ENCODE results near the gene RPS19BP1. TPM values are rescaled to one million over a fixed set of nuclear protein-coding genes. Genes with fewer than 3 reads are reported as not detected.

The RPS19BP1 gene
- polyA plus RNA-seq, 1 of the 3 experiments (the other 2 are of a cell fraction), result 97.2 TPM

- no peaks in the 10 kb centered on the region for H3K27me3 ChIP-seq (ENCODE audit: insufficient read depth)
- DNase-seq, result no peak
- peaks cover 25% of the 10 kb centered on the region for H3F3A ChIP-seq (replicated peaks; ENCODE audit: insufficient read depth)
- no peak overlapping the region for H3K9ac ChIP-seq
- TF ChIP-seq MEF2A (IDR thresholded peaks at IDR 0.05; ENCODE audit: borderline replicate concordance, low read depth), result no peak
- TF ChIP-seq JUND (IDR thresholded peaks at IDR 0.05), result no peak
- no peak for TF ChIP-seq USF1 (IDR thresholded peaks at IDR 0.05; ENCODE audit: borderline replicate concordance, low read depth)
- no peak for TF ChIP-seq RCOR1 (IDR thresholded peaks at IDR 0.05; ENCODE audit: low read length)
- no peak for TF ChIP-seq TCF12 (IDR thresholded peaks at IDR 0.05)
- no peak for TF ChIP-seq MAX (IDR thresholded peaks at IDR 0.05; ENCODE audit: low read depth)
- TF ChIP-seq YY1 (IDR thresholded peaks at IDR 0.05; ENCODE audit: low read depth), result no peak
- TF ChIP-seq ZBTB33 (IDR thresholded peaks at IDR 0.05; ENCODE audit: borderline replicate concordance, low read depth), result no peak
- TF ChIP-seq RAD21 (IDR thresholded peaks at IDR 0.05; ENCODE audit: low read length), result no peak
- TF ChIP-seq RXRA (IDR thresholded peaks at IDR 0.05; ENCODE audit: borderline replicate concordance, low read depth), result no peak
- TF ChIP-seq FOXM1 (IDR thresholded peaks at IDR 0.05; ENCODE audit: low read depth), result no peak
- TF ChIP-seq TAF1 (IDR thresholded peaks at IDR 0.05; ENCODE audit: borderline replicate concordance, low read depth, low read length), result no peak
- TF ChIP-seq TEAD4 (IDR thresholded peaks at IDR 0.05; ENCODE audit: borderline replicate concordance, insufficient read depth), result no peak
- H2AFZ ChIP-seq (ENCODE audit: low read depth), result no peak overlapping the region
- H3K79me2 ChIP-seq (ENCODE audit: insufficient read depth), result peaks cover 40% of the 10 kb centered on the region
- no peak overlapping the region for H3K27ac ChIP-seq (ENCODE audit: low read depth in 2 of 2, low read length in 1 of 2)
- WGBS (ENCODE audit: low lambda C conversion rate), result 98% methylated on average over 4 of the region's 10 CpGs
- peaks cover 67% of the 10 kb centered on the region for H4K20me1 ChIP-seq (ENCODE audit: insufficient read depth)
- H3K4me1 ChIP-seq (ENCODE audit: control insufficient read depth in 1 of 2, insufficient read depth in 2 of 2, low read depth in 1 of 2, low read length in 1 of 2), result peaks cover 4 to 29% of the 10 kb centered on the region in 2 experiments; a peak in 2 of 4 replicates
- H3K9me3 ChIP-seq, result no peaks in the 10 kb centered on the region
- H3K36me3 ChIP-seq (replicated peaks in 1 of 2; ENCODE audit: control insufficient read depth in 1 of 2, insufficient read depth in 2 of 2, low read length in 1 of 2), result peaks cover 14 to 23% of the 10 kb centered on the region in 2 experiments
- ChIA-PET CTCF (interaction anchor here (0.9 to 1.7 kb wide), 4 partner anchors 10 to 125 kb away, joined by 3 to 8 read pairs (median 4); partner anchors contain the start of gene TAB1), POLR2A (interaction anchor here (0.7 to 1.0 kb wide), 2 partner anchors 158 to 205 kb away, joined by 3 read pairs; no protein-coding TSS in a partner anchor)
- H3K9me2 ChIP-seq, result no peaks in the 10 kb centered on the region
- no peak overlapping the region for H3K4me3 ChIP-seq (ENCODE audit: low read depth in 2 of 2, low read length in 1 of 2)
- no peak overlapping the region for H3K4me2 ChIP-seq
Measured at GRCh38 chr22:39524753-39525657, 7.5 kb downstream of the RPS19BP1 start.

All from SK-N-SH (cell line).